ENCODE data around the gene ALDH1L1.
"Not testable (repeated sequence)": the region's sequence is repeated elsewhere in the genome, so short reads cannot be mapped to it uniquely, and the experiment has no call there.

ALDH1L1 gene

GRCh38 chr3:126105691-126106187, 74.6 kb downstream of the ALDH1L1 start:
- DNase-seq (ENCODE audit: low spot score), result no peak

- DNase-seq (ENCODE audit: low spot score), result no peak
Measured at GRCh38 chr3:126104742-126105605, 75.4 kb downstream of the ALDH1L1 start.

- no peak for DNase-seq (ENCODE audit: low spot score)
Measured at GRCh38 chr3:126104028-126104635, 76.3 kb downstream of the ALDH1L1 start.

- no peak for DNase-seq (ENCODE audit: low spot score)
Measured at GRCh38 chr3:126103121-126104027, 77.0 kb downstream of the ALDH1L1 start.

- DNase-seq (ENCODE audit: low spot score), result no peak
Measured at GRCh38 chr3:126102530-126102951, 77.8 kb downstream of the ALDH1L1 start.

- DNase-seq (ENCODE audit: low spot score), result no peak
Measured at GRCh38 chr3:126102011-126102410, 78.4 kb downstream of the ALDH1L1 start.

GRCh38 chr3:126101521-126101982, 78.8 kb downstream of the ALDH1L1 start:
- no peak for DNase-seq (ENCODE audit: low spot score)

GRCh38 chr3:126100634-126101301, 79.6 kb downstream of the ALDH1L1 start:
- peak; percentile 34 for DNase-seq (ENCODE audit: low spot score)

- no peak for DNase-seq (ENCODE audit: low spot score)
Measured at GRCh38 chr3:126100269-126100633, 80.1 kb downstream of the ALDH1L1 start.

- DNase-seq (ENCODE audit: low spot score), result no peak
Measured at GRCh38 chr3:126098391-126098858, 82.0 kb downstream of the ALDH1L1 start.

GRCh38 chr3:126097801-126098200, 82.6 kb downstream of the ALDH1L1 start:
- DNase-seq (ENCODE audit: low spot score), result no peak

- not testable (repeated sequence) for DNase-seq (ENCODE audit: low spot score)
Measured at GRCh38 chr3:126096274-126096673, 84.1 kb downstream of the ALDH1L1 start.

- DNase-seq (ENCODE audit: low spot score), result not testable (repeated sequence)
Measured at GRCh38 chr3:126092128-126092527, 88.3 kb downstream of the ALDH1L1 start.

GRCh38 chr3:126087552-126088175, 92.7 kb downstream of the ALDH1L1 start:
- no peak for DNase-seq (ENCODE audit: low spot score)

GRCh38 chr3:126085841-126086240, 94.5 kb downstream of the ALDH1L1 start:
- DNase-seq (ENCODE audit: low spot score), result no peak

GRCh38 chr3:126085276-126085675, 95.1 kb downstream of the ALDH1L1 start:
- DNase-seq (ENCODE audit: low spot score), result no peak

- DNase-seq (ENCODE audit: low spot score), result no peak
Measured at GRCh38 chr3:126084768-126085180, 95.6 kb downstream of the ALDH1L1 start.

GRCh38 chr3:126083913-126084767, 96.2 kb downstream of the ALDH1L1 start, which contains the start of gene SLC41A3:
Gene SLC41A3, minus strand, starts transcription at chr3:126084124. Its CDS starts 15,905 bp downstream, at chr3:126068219.
- peak; percentile 88 for DNase-seq (ENCODE audit: low spot score)

- peak; percentile 56 for DNase-seq (ENCODE audit: low spot score)
Measured at GRCh38 chr3:126083511-126083912, 96.9 kb downstream of the ALDH1L1 start.

GRCh38 chr3:126083138-126083445, 97.3 kb downstream of the ALDH1L1 start:
- no peak for DNase-seq (ENCODE audit: low spot score)

Data from kidney tubule cell (primary cell).